Mesodermal cell (in vitro differentiated cells): Measurements from ENCODE around the gene SPRR2F.
"Not testable (repeated sequence)": the region's sequence is repeated elsewhere in the genome, so short reads cannot be mapped to it uniquely, and the experiment has no call there.

ENCODE experiments used
- H3K27ac ChIP-seq: 2 replicates; pipeline ENCODE4 v1.7.0; 2013; ENCODE audit warnings: mild to moderate bottlenecking, low read depth, low read length, moderate library complexity; ENCODE audit not compliant: severe bottlenecking
- H3K36me3 ChIP-seq: 2 replicates; pipeline ENCODE4 v1.7.1; 2013; ENCODE audit warnings: mild to moderate bottlenecking, low read length, moderate library complexity; ENCODE audit not compliant: control insufficient read depth, insufficient read depth
- H3K4me1 ChIP-seq: one replicate; pipeline ENCODE4 v1.7.1; 2013; ENCODE audit warnings: mild to moderate bottlenecking, low read length; ENCODE audit not compliant: insufficient read depth, control insufficient read depth, poor library complexity, severe bottlenecking
- H3K4me3 ChIP-seq: 2 replicates; pipeline ENCODE4 v1.7.0; 2013; ENCODE audit warnings: low read length, control low read depth, mild to moderate bottlenecking; ENCODE audit not compliant: insufficient read depth, poor library complexity, severe bottlenecking; ENCODE audit errors: extremely low read depth
- H3K9me3 ChIP-seq: 2 replicates; pipeline ENCODE4 v1.7.1; 2013; ENCODE audit warnings: mild to moderate bottlenecking, low read length, moderate library complexity; ENCODE audit not compliant: control insufficient read depth
- WGBS, 2 experiments: methylation state at CpG; one replicate each; pipeline ENCODE4 v1.1.5; 2013; ENCODE audit warnings: missing lambda C conversion rate in 2 of 2; ENCODE audit not compliant: insufficient coverage in 2 of 2; 5-methylcytosine and 5-hydroxymethylcytosine counted together

SPRR2F gene

DNA sequence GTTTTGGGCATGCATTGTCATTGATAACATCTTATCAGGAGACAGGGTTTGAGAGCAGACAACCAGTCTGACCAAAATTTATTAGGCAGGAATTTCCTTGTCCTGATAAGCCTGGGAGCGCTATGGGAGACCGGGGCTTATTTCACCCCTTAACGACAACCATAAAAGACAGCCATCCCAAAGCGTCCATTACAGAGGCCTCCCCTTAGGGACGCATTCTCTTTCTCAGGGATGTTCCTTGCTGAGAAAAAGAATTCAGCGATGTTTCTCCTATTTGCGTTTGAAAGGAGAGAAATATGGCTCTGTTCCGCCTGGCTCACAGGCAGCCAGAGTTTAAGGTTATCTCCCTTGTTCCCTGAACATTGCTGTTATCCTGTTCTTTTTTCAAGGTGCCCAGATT lies 10.5 kb upstream of the SPRR2F start:
- H3K4me3 ChIP-seq, H3K27ac ChIP-seq, H3K36me3 ChIP-seq, H3K4me1 ChIP-seq: not testable (repeated sequence)
- peaks cover 16% of the 10 kb centered on the region for H3K9me3 ChIP-seq
- WGBS, 2 experiments = 64 to 72% methylated on average over 5 to 6 of the region's 8 CpGs

DNA sequence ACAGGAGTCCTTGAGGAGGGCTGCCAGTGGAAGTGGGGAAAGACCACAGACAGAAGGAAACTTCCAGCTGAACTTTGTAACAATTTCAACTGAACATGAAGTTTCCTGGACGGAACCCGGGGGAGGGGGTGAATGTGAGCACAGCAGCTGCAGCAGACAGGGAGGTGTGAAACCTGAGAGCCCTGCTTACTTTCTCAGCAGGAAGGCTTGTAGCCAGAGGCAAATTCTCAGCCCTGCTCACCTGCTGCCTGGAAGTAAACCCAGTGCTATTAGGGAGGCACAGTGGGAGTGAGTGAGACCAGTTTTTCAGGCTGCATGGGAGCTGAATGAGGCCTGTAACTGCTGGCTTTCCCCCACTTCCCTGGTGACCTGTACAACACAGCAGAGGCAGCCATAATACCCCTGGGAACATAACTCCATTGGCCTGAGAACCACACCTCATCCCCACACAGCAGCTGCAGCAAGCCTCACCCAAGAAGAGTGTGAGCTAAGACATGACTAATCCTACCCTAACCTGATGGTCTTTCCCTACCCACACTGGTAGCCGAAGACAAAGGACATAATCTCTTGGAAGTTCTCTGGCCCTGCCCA lies 9.6 kb upstream of the SPRR2F start:
- Histone ChIP-seq H3K4me1 (no peaks in the 10 kb centered on the region), H3K36me3 (no peaks in the 10 kb centered on the region), H3K9me3 (peaks cover 16% of the 10 kb centered on the region), H3K4me3 (no peak overlapping the region), H3K27ac (no peak overlapping the region)
- 20 to 31% methylated on average over 1 to 3 of the region's 3 CpGs for WGBS, 2 experiments

DNA sequence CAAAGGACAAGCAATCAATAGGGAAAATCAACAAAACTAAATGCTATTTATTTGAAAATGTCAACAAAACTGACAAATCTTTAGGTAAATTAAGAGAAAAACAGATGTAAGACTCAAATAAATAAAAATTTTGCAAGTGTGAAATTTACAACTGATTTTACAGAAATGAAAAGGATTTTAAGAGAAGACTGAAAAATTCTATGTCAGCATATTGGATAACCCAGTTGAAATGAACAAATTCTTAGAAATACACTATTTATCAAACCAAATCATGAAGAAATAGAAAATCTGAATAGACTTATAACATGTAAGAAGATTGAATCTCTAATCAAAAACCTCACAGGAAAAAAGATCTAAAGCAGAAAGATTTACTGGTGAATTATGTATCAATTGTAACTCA lies 7.6 kb upstream of the SPRR2F start:
- no peaks in the 10 kb centered on the region for H3K36me3 ChIP-seq
- no peak overlapping the region for H3K27ac ChIP-seq
- H3K4me3 ChIP-seq = no peak overlapping the region
- peaks cover 16% of the 10 kb centered on the region for H3K9me3 ChIP-seq
- no peaks in the 10 kb centered on the region for H3K4me1 ChIP-seq

DNA sequence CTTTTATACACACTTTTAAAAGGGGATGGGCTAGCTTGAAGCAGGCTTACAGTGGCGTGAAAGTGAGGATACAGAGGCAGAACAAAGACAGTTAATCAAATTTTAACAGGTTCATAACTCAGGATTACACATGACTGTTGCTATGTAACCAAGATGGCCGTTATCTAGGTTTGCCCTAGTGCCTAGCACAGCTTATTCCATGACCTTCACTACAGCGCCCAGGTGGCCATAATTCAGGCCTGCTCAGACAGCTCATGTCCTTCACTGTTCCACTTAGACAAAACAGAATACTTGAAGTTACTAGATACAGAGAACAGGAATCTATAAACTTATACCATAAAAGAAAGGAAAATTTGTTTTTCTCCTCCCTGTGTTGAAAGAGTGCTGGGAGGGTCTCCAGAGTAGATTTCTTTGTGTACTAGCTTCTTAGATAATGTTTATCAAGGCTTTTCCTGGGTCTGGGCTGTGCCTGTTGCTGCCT lies 6.2 kb upstream of the SPRR2F start:
- Histone ChIP-seq H3K27ac (no peak overlapping the region), H3K4me1 (no peaks in the 10 kb centered on the region), H3K4me3 (no peak overlapping the region), H3K36me3 (no peaks in the 10 kb centered on the region), H3K9me3 (peaks cover 6% of the 10 kb centered on the region)
- WGBS, 2 experiments = 100% methylated on average over 1 of the region's 3 CpGs

- H3K9me3 ChIP-seq, H3K27ac ChIP-seq, H3K4me1 ChIP-seq, H3K4me3 ChIP-seq, H3K36me3 ChIP-seq: not testable (repeated sequence)
Observed at GRCh38 chr1:153115264-153115663, 1.9 kb upstream of the SPRR2F start.

- H3K9me3 ChIP-seq, H3K4me3 ChIP-seq, H3K27ac ChIP-seq, H3K36me3 ChIP-seq, H3K4me1 ChIP-seq: not testable (repeated sequence)
- WGBS, 2 experiments = 92 to 96% methylated on average over 1 to 4 of the region's 5 CpGs
Observed at GRCh38 chr1:153112454-153112853, 862 bp downstream of the SPRR2F start.

DNA sequence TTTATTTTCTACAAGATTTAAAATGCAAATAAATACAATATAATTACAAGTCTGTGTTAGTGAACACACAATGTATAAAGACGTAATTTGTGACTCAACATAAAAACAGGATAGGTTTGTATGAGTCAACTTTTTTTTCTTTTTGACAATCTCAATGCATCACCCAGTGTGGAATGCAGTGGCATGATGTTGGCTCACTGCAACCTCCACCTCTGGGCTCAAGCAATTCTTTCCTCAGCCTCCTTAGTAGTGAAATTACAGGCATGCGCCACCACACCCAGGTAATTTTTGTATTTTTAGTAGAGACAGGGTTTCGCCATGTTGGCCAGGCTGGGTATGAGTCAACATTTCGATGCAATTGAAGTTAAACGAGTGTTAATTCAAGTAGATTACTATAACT lies 13.1 kb downstream of the SPRR2F start:
- no peaks in the 10 kb centered on the region for H3K36me3 ChIP-seq
- H3K4me3 ChIP-seq = no peak overlapping the region
- WGBS, 2 experiments = 80% methylated on average over 1 of the region's 5 CpGs; no CpG with 5 or more reads in 1 of the 2 experiments
- no peaks in the 10 kb centered on the region for H3K9me3 ChIP-seq
- H3K27ac ChIP-seq = no peak overlapping the region
- H3K4me1 ChIP-seq = no peaks in the 10 kb centered on the region

DNA sequence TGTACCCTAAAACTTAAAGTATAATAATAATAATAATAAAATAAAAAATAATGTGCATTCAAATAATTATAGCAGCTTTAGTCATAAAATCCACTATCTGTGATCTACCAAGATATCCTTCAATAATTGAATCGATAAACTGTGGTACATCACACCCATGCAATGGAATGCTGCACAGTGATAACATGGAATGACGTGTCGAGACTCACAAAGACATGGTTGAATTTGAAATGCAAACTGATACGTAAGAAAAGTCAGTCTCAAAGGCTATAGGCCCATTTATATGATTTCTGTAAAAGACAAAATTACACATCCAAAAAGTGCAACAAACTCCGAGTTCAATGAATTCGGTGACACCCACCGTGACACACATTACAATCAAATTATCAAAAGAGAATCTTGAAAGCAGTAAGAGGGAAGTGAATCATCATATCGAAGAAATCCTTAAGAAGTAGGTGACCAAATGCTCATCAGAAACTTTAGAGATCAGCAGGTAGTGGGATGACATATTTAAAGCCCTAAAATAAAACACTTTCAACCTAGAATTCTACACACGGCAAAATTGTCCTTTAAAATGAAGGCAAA lies 13.8 kb downstream of the SPRR2F start:
- Histone ChIP-seq H3K4me1 (no peaks in the 10 kb centered on the region), H3K27ac (no peak overlapping the region), H3K36me3 (no peaks in the 10 kb centered on the region), H3K4me3 (no peak overlapping the region), H3K9me3 (no peaks in the 10 kb centered on the region)
- 84 to 93% methylated on average over 3 to 4 of the region's 9 CpGs for WGBS, 2 experiments

GRCh38 chr1:153095764-153096163 lies 17.6 kb downstream of the SPRR2F start:
- Histone ChIP-seq H3K4me3 (no peak overlapping the region), H3K36me3 (no peaks in the 10 kb centered on the region), H3K9me3 (no peaks in the 10 kb centered on the region), H3K27ac (no peak overlapping the region), H3K4me1 (no peaks in the 10 kb centered on the region)

GRCh38 chr1:153094426-153094825 lies 18.9 kb downstream of the SPRR2F start, which contains the start of gene SPRR2E:
SPRR2E (minus strand) TSS chr1:153094526; CDS start chr1:153093751, 775 bp downstream.
- Histone ChIP-seq H3K4me3 (no peak within 1 kb of the TSS), H3K4me1 (no peaks in the 10 kb centered on the region)

DNA sequence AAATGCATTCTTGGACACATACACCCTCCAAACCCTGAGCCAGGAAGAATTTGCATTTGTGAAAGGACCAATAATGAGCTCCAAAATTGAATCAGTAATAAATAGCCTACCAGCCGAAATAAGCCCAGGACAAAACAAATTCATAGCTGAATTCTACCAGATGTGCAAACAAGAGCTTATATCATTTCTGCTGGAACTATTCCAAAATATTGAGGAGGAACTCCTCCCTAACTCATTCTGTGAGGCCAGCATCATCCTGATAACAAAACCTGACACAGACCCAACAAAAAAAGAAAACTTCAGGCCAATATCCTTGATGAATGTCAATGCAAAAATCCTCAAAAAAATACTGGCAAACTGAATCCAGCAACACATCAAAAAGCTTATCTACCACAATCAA lies 25.7 kb downstream of the SPRR2F start:
- Histone ChIP-seq H3K27ac (no peak overlapping the region), H3K4me3 (no peak overlapping the region), H3K36me3 (no peaks in the 10 kb centered on the region), H3K9me3 (no peaks in the 10 kb centered on the region), H3K4me1 (no peaks in the 10 kb centered on the region)
- WGBS, 2 experiments = 100% methylated on average over 1 of the region's 1 CpG; no CpG with 5 or more reads in 1 of the 2 experiments

More at GRCh38 chr1:153094426-153094825, 18.9 kb downstream of the SPRR2F start, which contains the start of gene SPRR2E:
- Histone ChIP-seq H3K27ac (no peak within 1 kb of the TSS), H3K9me3 (no peaks in the 10 kb centered on the region), H3K36me3 (no peaks in the 10 kb centered on the region)
